ENCODE results near the gene MACF1.

MACF1 gene

GRCh38 chr1:39167632-39168209, 36.8 kb upstream of the MACF1 start:
- H3K4me1 ChIP-seq (ENCODE audit: control insufficient read depth, insufficient read depth, low read length, poor library complexity, severe bottlenecking) = no peaks in the 10 kb centered on the region
- no peak for DNase-seq
- H3K9me3 ChIP-seq (ENCODE audit: control insufficient read depth, low read length) = no peaks in the 10 kb centered on the region
- no peak overlapping the region for H3K4me3 ChIP-seq (ENCODE audit: insufficient read depth, low read depth, low read length, poor library complexity, severe bottlenecking)
- no peaks in the 10 kb centered on the region for H3K27me3 ChIP-seq (replicated peaks; ENCODE audit: control insufficient read depth, insufficient read depth, low read length, poor library complexity, severe bottlenecking)
- H3K36me3 ChIP-seq (ENCODE audit: control insufficient read depth, insufficient read depth, low read length) = no peaks in the 10 kb centered on the region
- H3K27ac ChIP-seq (ENCODE audit: insufficient read depth, low read length, poor library complexity, severe bottlenecking) = no peak overlapping the region

- DNase-seq = no peak
- Histone ChIP-seq H3K27ac (ENCODE audit: insufficient read depth, low read length, poor library complexity, severe bottlenecking) (no peak overlapping the region), H3K27me3 (replicated peaks; ENCODE audit: control insufficient read depth, insufficient read depth, low read length, poor library complexity, severe bottlenecking) (no peaks in the 10 kb centered on the region), H3K4me1 (ENCODE audit: control insufficient read depth, insufficient read depth, low read length, poor library complexity, severe bottlenecking) (no peaks in the 10 kb centered on the region), H3K4me3 (ENCODE audit: insufficient read depth, low read depth, low read length, poor library complexity, severe bottlenecking) (no peak overlapping the region), H3K9me3 (ENCODE audit: control insufficient read depth, low read length) (no peaks in the 10 kb centered on the region), H3K36me3 (ENCODE audit: control insufficient read depth, insufficient read depth, low read length) (no peaks in the 10 kb centered on the region)
Observed at GRCh38 chr1:39168301-39169080, 36.0 kb upstream of the MACF1 start.

GRCh38 chr1:39170731-39171667, 33.5 kb upstream of the MACF1 start:
- Histone ChIP-seq H3K4me3 (ENCODE audit: insufficient read depth, low read depth, low read length, poor library complexity, severe bottlenecking) (no peak overlapping the region), H3K9me3 (ENCODE audit: control insufficient read depth, low read length) (no peaks in the 10 kb centered on the region), H3K27ac (ENCODE audit: insufficient read depth, low read length, poor library complexity, severe bottlenecking) (no peak overlapping the region), H3K27me3 (replicated peaks; ENCODE audit: control insufficient read depth, insufficient read depth, low read length, poor library complexity, severe bottlenecking) (no peaks in the 10 kb centered on the region), H3K4me1 (ENCODE audit: control insufficient read depth, insufficient read depth, low read length, poor library complexity, severe bottlenecking) (no peaks in the 10 kb centered on the region), H3K36me3 (ENCODE audit: control insufficient read depth, insufficient read depth, low read length) (no peaks in the 10 kb centered on the region)
- DNase-seq = no peak

- H3K9me3 ChIP-seq (ENCODE audit: control insufficient read depth, low read length) = no peaks in the 10 kb centered on the region
- no peak overlapping the region for H3K4me3 ChIP-seq (ENCODE audit: insufficient read depth, low read depth, low read length, poor library complexity, severe bottlenecking)
- H3K27ac ChIP-seq (ENCODE audit: insufficient read depth, low read length, poor library complexity, severe bottlenecking) = no peak overlapping the region
- H3K4me1 ChIP-seq (ENCODE audit: control insufficient read depth, insufficient read depth, low read length, poor library complexity, severe bottlenecking) = no peaks in the 10 kb centered on the region
- no peaks in the 10 kb centered on the region for H3K36me3 ChIP-seq (ENCODE audit: control insufficient read depth, insufficient read depth, low read length)
- DNase-seq = no peak
- no peaks in the 10 kb centered on the region for H3K27me3 ChIP-seq (replicated peaks; ENCODE audit: control insufficient read depth, insufficient read depth, low read length, poor library complexity, severe bottlenecking)
Observed at GRCh38 chr1:39173119-39173994, 31.1 kb upstream of the MACF1 start.

- Histone ChIP-seq H3K27ac (ENCODE audit: insufficient read depth, low read length, poor library complexity, severe bottlenecking) (no peak overlapping the region), H3K27me3 (replicated peaks; ENCODE audit: control insufficient read depth, insufficient read depth, low read length, poor library complexity, severe bottlenecking) (no peaks in the 10 kb centered on the region), H3K9me3 (ENCODE audit: control insufficient read depth, low read length) (no peaks in the 10 kb centered on the region), H3K4me1 (ENCODE audit: control insufficient read depth, insufficient read depth, low read length, poor library complexity, severe bottlenecking) (no peaks in the 10 kb centered on the region), H3K36me3 (ENCODE audit: control insufficient read depth, insufficient read depth, low read length) (no peaks in the 10 kb centered on the region), H3K4me3 (ENCODE audit: insufficient read depth, low read depth, low read length, poor library complexity, severe bottlenecking) (no peak overlapping the region)
- DNase-seq = no peak
Observed at GRCh38 chr1:39173995-39174380, 30.5 kb upstream of the MACF1 start.

- no peak for DNase-seq
- H3K4me1 ChIP-seq (ENCODE audit: control insufficient read depth, insufficient read depth, low read length, poor library complexity, severe bottlenecking) = no peaks in the 10 kb centered on the region
Observed at GRCh38 chr1:39174390-39175081, 30.0 kb upstream of the MACF1 start.

GRCh38 chr1:39177706-39178105, 26.8 kb upstream of the MACF1 start:
- Histone ChIP-seq H3K4me3 (ENCODE audit: insufficient read depth, low read depth, low read length, poor library complexity, severe bottlenecking) (no peak overlapping the region), H3K9me3 (ENCODE audit: control insufficient read depth, low read length) (no peaks in the 10 kb centered on the region), H3K27me3 (replicated peaks; ENCODE audit: control insufficient read depth, insufficient read depth, low read length, poor library complexity, severe bottlenecking) (no peaks in the 10 kb centered on the region), H3K4me1 (ENCODE audit: control insufficient read depth, insufficient read depth, low read length, poor library complexity, severe bottlenecking) (no peaks in the 10 kb centered on the region), H3K36me3 (ENCODE audit: control insufficient read depth, insufficient read depth, low read length) (no peaks in the 10 kb centered on the region), H3K27ac (ENCODE audit: insufficient read depth, low read length, poor library complexity, severe bottlenecking) (no peak overlapping the region)
- DNase-seq = no peak

More at GRCh38 chr1:39174390-39175081, 30.0 kb upstream of the MACF1 start:
- no peaks in the 10 kb centered on the region for H3K36me3 ChIP-seq (ENCODE audit: control insufficient read depth, insufficient read depth, low read length)
- H3K4me3 ChIP-seq (ENCODE audit: insufficient read depth, low read depth, low read length, poor library complexity, severe bottlenecking) = no peak overlapping the region
- H3K27ac ChIP-seq (ENCODE audit: insufficient read depth, low read length, poor library complexity, severe bottlenecking) = no peak overlapping the region
- no peaks in the 10 kb centered on the region for H3K9me3 ChIP-seq (ENCODE audit: control insufficient read depth, low read length)
- no peaks in the 10 kb centered on the region for H3K27me3 ChIP-seq (replicated peaks; ENCODE audit: control insufficient read depth, insufficient read depth, low read length, poor library complexity, severe bottlenecking)

- Histone ChIP-seq H3K4me1 (ENCODE audit: control insufficient read depth, insufficient read depth, low read length, poor library complexity, severe bottlenecking) (peaks cover under 1% of the 10 kb centered on the region), H3K36me3 (ENCODE audit: control insufficient read depth, insufficient read depth, low read length) (no peaks in the 10 kb centered on the region), H3K4me3 (ENCODE audit: insufficient read depth, low read depth, low read length, poor library complexity, severe bottlenecking) (no peak overlapping the region), H3K27ac (ENCODE audit: insufficient read depth, low read length, poor library complexity, severe bottlenecking) (no peak overlapping the region), H3K27me3 (replicated peaks; ENCODE audit: control insufficient read depth, insufficient read depth, low read length, poor library complexity, severe bottlenecking) (no peaks in the 10 kb centered on the region), H3K9me3 (ENCODE audit: control insufficient read depth, low read length) (no peaks in the 10 kb centered on the region)
- DNase-seq = no peak
Observed at GRCh38 chr1:39178541-39179431, 25.7 kb upstream of the MACF1 start.
